Measurements from ENCODE around the gene RTL10.

GRCh38 chr22:19807914-19808872 lies 46.5 kb downstream of the RTL10 start:
- TF ChIP-seq CTCF (IDR thresholded peaks at IDR 0.05; ENCODE audit: low read depth, low read length, poor library complexity, severe bottlenecking) = no peak
- TF ChIP-seq EZH2phosphoT487 (IDR thresholded peaks at IDR 0.05; ENCODE audit: borderline replicate concordance, low read length) = no peak
